A549 treated with Mapracorat at 1 μM for 4 hours (cell line): ENCODE results near the gene HERC3. TPM values are rescaled to one million over a fixed set of nuclear protein-coding genes. Genes with fewer than 3 reads are reported as not detected.

ENCODE experiments used
- total RNA-seq: library from RNA; stranded (reverse); fragments of 200-300 nt; extraction: Qiagen RNA extraction; gene quantifications from 5 replicates; pipeline ENCODE4 v1.2.3, GENCODE V29; 2022

Gene HERC3
- total RNA-seq, result 5.5 to 9.6 TPM (median 8.4 TPM) in 5 replicates

GRCh38 chr4:88591787-88592599 lies at the start of gene HERC3:
Gene HERC3, plus strand, starts transcription at chr4:88592480. Its CDS starts 13,344 bp downstream, at chr4:88605824.

GRCh38 chr4:88697588-88698329 lies 105.5 kb downstream of the HERC3 start, which contains the start of gene NAP1L5:
Gene NAP1L5, minus strand, starts transcription at chr4:88697829. Its CDS starts 75 bp downstream, at chr4:88697754.

Other genes with a start within 250 kb of the HERC3 start
- gene HERC6, start 213.6 kb upstream of the HERC3 start, total RNA-seq, result 3.0 to 4.0 TPM (median 3.5 TPM) in 5 replicates
- gene HERC5, start 135.4 kb upstream of the HERC3 start, total RNA-seq, result 3.6 to 4.4 TPM (median 3.9 TPM) in 5 replicates
- 69.6 to 83.2 TPM (median 81.1 TPM) in 5 replicates for gene PYURF, start 68.7 kb upstream of the HERC3 start, total RNA-seq
- 1.8 to 2.7 TPM (median 2.4 TPM) in 5 replicates for gene NAP1L5, start 105.3 kb downstream of the HERC3 start, total RNA-seq